Spleen (tissue), 7 donors: Measurements from ENCODE around the gene PALD1.

Experiments used
- CTCF ChIP-seq, 11 experiments: fragments of 200-600 bp in 7 of 11; fragments of 450-650 bp in 4 of 11; sonication (generic) in 4 of 11; IDR thresholded peaks in 8 of 11; conservative IDR thresholded peaks in 3 of 11; 1 replicate in 7 of 11; 2 replicates in 4 of 11; pipeline versions ENCODE4 v1.4.0 to v1.8.0; 2016 to 2021; ENCODE audit warnings: antibody characterized with exemption in 11 of 11, inconsistent platforms in 4 of 11, mild to moderate bottlenecking in 1 of 11
- POLR2A ChIP-seq, 3 donors: fragments of 450-650 bp; IDR thresholded peaks; one replicate each; pipeline ENCODE4 v1.5.1; 2017; ENCODE audit warnings: antibody characterized with exemption in 3 of 3, mild to moderate bottlenecking in 1 of 3
- POLR2AphosphoS5 ChIP-seq, 3 donors: sonication (generic); formaldehyde crosslinking; IDR thresholded peaks; one replicate each; pipeline ENCODE4 v1.5.1; 2017; ENCODE audit warnings: antibody characterized with exemption in 3 of 3
- donor health status: DM: no; HTN: no; CAD: no; lungs with moderate emphysema.
- donor health status: DM: no; HTN: no; CAD: no.
- donor health status: DM: no; HTN: no; CAD: no.

- TF ChIP-seq POLR2AphosphoS5 (IDR thresholded peaks at IDR 0.05) (no peak), POLR2A (IDR thresholded peaks at IDR 0.05) (no peak), CTCF (IDR thresholded peaks at IDR 0.05 in 8 of 11, conservative IDR thresholded peaks at IDR 0.05 in 3 of 11) (no peak)
These were observed 118.6 kb downstream of the PALD1 start for GRCh38 chr10:70596860-70597809.
